ENCODE measurements around the gene EEFSEC. TPM values are rescaled to one million over a fixed set of nuclear protein-coding genes. Genes with fewer than 3 reads are reported as not detected.
A peak's percentile ranks its signal among the peaks of the same experiment; 100 is the strongest.

The EEFSEC gene
- total RNA-seq, 1 donor from 2014 or later, result 16.9 TPM

GRCh38 chr3:128317698-128318231 lies 164.5 kb downstream of the EEFSEC start:
- DNase-seq (no peak), ATAC-seq (ENCODE audit: poor library complexity) (peak; percentile 55)
- intact Hi-C loops (cut with DNase I), result no loop called here

- intact Hi-C loops (cut with DNase I), result no loop called here
- no peak for DNase-seq
- ATAC-seq (ENCODE audit: poor library complexity), result no peak
Measured at GRCh38 chr3:128318275-128318941, 165.1 kb downstream of the EEFSEC start.

DNA sequence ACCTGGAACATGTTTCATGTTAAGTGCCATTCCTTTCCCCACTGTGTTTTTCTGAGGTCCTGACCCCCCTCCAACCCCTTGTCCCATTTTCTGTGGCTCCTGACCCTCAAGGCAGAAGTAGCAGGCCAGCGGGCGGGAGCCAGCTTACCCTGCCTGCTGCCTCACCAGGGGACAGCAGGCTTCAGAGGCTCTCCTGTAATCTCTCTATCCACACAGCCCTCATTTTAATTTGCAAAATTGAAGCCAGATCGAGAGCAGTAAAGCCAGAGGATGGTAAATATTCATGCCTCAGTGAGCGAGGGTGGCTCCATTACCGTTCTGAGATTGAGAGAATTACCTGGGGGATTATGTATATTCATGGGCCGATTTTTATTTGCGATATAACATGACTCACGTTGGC lies 165.8 kb downstream of the EEFSEC start:
- no peak for ATAC-seq (ENCODE audit: poor library complexity)
- intact Hi-C loops (cut with DNase I), result no loop called here
- DNase-seq, result no peak

GRCh38 chr3:128319741-128320141 lies 166.5 kb downstream of the EEFSEC start:
- intact Hi-C loops (cut with DNase I), result loop anchor here (5.0 kb wide), 1 partner anchor 147 kb away; no protein-coding TSS in a partner anchor
- no peak for ATAC-seq (ENCODE audit: poor library complexity)
- no peak for DNase-seq

- intact Hi-C loops (cut with DNase I), result loop anchor here (5.0 kb wide), 1 partner anchor 148 kb away; no protein-coding TSS in a partner anchor
- no peak for DNase-seq
- ATAC-seq (ENCODE audit: poor library complexity), result no peak
Measured at GRCh38 chr3:128320551-128321340, 167.5 kb downstream of the EEFSEC start.

DNA sequence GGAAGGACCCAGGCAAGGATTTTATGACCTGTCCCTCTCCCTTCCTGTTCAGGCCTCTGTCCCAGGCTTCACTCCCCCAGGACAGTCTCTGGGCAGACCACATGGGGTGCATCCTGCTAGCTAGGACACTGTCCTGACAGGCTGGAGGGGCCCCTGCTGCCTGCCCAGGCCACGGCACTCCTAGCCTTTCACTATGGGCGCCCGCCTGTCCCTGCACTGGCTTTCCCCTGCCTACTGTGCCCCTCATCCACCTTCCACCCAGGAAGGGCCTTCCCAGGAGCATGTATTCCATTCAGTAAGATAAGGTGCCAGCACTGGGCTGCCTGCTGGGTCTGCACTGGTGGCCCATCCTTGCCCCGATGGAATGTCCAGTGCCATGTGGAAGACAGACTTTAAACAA lies 168.1 kb downstream of the EEFSEC start:
- ATAC-seq (ENCODE audit: poor library complexity), result no peak
- no peak for DNase-seq
- intact Hi-C loops (cut with DNase I), result loop anchor here (5.0 kb wide), 1 partner anchor 149 kb away; no protein-coding TSS in a partner anchor

- ATAC-seq (ENCODE audit: poor library complexity) (peak; percentile 63), DNase-seq (peak; percentile 72)
- intact Hi-C loops (cut with DNase I), result loop anchor here (5.0 kb wide), 1 partner anchor 150 kb away; no protein-coding TSS in a partner anchor
Measured at GRCh38 chr3:128322030-128323022, 169.0 kb downstream of the EEFSEC start.

DNA sequence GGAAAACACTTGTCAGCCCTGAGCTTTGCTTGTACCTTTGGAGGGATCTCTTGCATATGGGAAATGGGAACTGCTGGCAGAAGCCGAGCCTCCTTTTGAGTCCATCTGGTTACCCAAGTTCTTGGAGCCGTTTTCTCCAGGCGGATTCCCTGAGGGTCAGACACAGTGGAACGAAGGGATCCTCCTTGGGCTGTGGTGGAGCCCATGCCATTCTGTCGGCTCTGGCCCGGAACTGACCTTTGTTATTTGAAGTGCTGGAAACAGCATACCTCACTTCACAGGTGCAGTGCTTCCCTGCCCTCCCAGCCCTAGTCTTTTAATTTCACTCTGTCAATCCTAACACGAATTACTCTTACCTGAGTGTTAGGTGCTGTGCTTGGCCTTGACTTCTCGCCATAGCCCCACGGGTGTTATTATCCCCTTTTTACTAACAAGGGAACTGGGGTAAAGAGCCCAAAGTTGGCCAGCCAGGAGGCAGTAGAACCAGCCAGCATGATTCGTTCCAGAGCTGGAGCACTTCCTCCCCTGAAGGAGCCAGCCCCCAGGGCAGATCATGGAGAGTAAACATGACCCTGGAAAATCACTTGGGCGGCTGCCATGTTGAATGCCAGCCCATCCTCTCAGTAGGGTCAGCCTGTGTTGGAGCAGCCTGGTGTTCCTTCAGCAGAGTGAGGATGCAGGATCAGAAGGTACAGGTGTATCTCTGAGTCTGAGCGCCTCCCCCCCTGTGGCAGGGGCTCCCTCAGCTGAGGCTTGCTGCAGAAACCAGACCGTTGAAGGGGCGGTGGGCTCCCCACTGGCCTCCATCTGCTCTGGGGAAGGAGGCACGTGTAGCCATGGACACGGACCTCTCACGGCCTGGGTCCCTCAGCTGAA lies 170.2 kb downstream of the EEFSEC start:
- no peak for DNase-seq
- peak; percentile 58 for ATAC-seq (ENCODE audit: poor library complexity)
- intact Hi-C loops (cut with DNase I), result loop anchor here (5.0 kb wide), 1 partner anchor 151 kb away; no protein-coding TSS in a partner anchor

- DNase-seq (no peak), ATAC-seq (ENCODE audit: poor library complexity) (no peak)
- intact Hi-C loops (cut with DNase I), result loop anchor here (5.0 kb wide), 1 partner anchor 153 kb away; no protein-coding TSS in a partner anchor
Measured at GRCh38 chr3:128324911-128325592, 171.8 kb downstream of the EEFSEC start.

GRCh38 chr3:128326051-128326823 lies 173.0 kb downstream of the EEFSEC start:
- DNase-seq, result no peak
- ATAC-seq (ENCODE audit: poor library complexity), result no peak
- intact Hi-C loops (cut with DNase I), result no loop called here

DNA sequence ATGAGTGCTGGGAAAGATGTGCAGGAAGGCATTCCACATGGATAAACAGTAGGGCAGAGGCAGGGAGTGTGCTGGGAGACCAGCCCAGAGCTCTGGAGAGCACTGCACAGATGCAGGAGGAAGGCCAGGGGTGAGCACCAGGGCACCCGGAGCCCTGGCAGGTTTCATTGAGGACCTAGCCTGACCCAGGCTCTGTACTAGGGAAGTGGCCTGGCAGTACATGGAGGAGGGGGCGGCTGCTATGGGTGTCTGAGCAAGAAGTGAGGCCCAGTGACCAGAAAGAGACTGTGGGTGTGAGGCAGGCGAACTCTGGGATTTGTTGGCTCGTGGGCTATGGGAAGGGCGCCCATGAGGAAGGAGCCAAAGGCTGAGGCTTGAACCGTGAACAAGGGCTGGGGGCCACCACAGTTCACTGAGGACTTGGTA lies 174.3 kb downstream of the EEFSEC start:
- intact Hi-C loops (cut with DNase I), result no loop called here
- DNase-seq (no peak), ATAC-seq (ENCODE audit: poor library complexity) (no peak)

DNA sequence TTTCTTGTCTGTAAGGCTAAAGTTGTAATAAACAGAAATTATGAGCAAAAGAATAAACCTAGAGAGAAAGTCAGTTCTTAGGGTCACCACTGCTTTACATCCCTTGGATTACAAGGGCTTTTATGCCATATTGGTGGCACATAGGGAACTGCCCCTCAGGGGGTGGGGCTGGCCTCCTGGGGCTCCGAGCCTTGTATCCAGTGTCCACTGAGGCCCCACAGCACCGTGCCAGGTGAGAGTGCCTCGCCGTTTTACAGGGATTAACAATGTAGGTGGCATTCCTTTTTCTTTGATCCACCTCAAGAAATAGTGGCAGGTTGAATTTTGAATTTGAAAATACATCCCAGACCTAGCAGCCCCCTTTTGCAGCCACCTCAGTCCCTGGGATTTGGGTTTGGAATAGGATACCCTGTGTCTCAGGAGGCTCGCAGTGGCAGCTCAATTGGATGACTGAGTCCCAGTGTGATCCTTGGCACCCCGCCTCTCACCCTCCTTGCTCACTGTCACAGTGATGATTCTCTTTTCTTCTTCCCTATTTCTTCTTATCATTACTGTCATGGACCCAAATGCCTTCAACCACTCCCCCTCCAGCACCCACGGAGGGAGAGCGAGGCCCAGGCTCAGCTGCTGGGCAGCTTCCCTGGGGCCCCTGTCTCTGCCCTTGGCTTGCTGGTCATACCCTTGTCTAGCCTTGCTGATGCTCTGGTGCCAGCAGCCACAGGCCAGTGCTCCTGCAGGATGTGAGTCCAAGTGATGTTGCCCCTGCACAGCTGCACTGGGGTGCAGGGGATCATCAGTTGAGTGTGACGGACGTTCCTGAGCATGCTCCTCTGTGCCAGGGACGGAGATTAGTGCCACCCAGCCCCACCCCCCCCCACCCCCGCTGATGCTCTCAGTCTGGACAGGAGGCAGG lies 175.5 kb downstream of the EEFSEC start:
- DNase-seq (no peak), ATAC-seq (ENCODE audit: poor library complexity) (no peak)
- intact Hi-C loops (cut with DNase I), result no loop called here

DNA sequence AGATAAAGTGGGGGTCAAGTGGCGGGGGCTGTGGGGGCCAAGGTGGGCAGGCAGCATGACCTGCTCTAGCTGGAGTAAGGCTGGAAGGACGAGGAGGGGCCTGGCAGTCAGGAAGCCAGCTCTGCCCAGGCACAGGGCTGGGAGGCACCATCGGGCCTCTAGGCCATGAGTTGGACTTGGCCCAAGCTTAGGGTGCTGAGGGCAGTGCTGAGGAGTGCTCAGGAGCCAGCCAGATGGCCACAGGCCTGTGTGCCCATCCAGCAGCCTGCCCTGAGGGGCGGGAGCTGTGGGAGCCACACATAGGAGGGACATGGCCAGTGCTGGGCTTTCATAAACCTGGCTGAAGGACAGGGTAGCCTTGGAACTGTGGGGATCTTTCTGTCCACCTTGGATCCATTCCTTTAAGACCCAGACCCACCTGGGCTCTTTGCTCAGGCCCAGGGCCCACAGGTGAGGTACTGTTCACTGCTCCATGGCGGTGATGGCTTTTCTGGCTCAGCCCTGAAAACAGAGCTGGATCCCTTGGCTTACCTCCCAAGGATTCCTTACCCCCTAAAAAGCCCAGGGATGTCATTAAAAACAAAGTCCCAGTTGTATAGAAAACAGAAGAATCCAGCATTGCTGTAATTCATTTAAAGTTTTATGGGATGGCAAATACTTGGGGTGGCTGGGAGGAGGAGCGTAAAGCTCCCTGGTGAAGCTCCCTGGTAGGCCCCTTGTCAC lies 176.4 kb downstream of the EEFSEC start:
- DNase-seq, result no peak

DNA sequence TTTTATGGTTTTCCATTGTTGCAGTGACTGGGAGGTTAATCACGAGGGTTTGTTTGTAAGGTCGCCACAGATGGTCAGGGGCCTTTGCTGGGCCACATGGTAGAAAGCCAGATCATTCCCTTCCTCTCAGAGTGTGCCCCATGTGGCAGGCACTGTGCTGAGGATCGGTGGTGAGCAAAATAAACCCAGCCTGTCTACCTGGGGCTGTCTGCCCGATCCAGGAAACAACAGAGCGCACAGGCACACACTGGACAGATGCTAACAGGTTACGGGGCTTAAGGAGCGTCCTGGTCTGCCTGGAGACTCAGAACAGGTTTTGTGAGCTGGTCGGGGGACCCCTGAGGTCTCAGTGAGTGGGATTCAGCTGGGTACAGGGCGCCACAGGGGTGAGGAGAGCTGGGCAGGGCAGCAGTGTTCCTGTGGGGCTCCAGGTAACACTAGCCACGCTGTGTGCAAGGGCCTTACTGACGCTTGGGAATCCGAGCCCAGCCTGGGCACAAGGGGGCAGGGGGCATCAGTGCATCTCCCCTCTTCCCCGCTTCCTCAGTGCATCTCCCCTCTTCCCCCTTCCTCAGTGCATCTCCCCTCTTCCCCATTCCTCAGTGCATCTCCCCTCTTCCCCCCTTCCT lies 177.0 kb downstream of the EEFSEC start:
- intact Hi-C loops (cut with DNase I), result no loop called here
- no peak for ATAC-seq (ENCODE audit: poor library complexity)
- DNase-seq, result no peak

More for the DNA sequence above, 176.4 kb downstream of the EEFSEC start:
- ATAC-seq (ENCODE audit: poor library complexity), result no peak
- intact Hi-C loops (cut with DNase I), result no loop called here
